ENCODE data around the gene TSPAN18. TPM values are rescaled to one million over a fixed set of nuclear protein-coding genes. Genes with fewer than 3 reads are reported as not detected.

TSPAN18 gene
- total and polyA plus RNA-seq, 2 experiments from 2014 or later = 0.20 to 0.54 TPM

- H4K20me1 ChIP-seq (ENCODE audit: insufficient read depth) = no peaks in the 10 kb centered on the region
- no peaks in the 10 kb centered on the region for H3K79me2 ChIP-seq (ENCODE audit: insufficient read depth)
- H2AFZ ChIP-seq = no peak overlapping the region
- in situ Hi-C loops (cut with MboI) = no loop called here
- H3K4me3 ChIP-seq = no peak overlapping the region
- H3K4me1 ChIP-seq (ENCODE audit: insufficient read depth) = peaks cover 18% of the 10 kb centered on the region
- H3K27ac ChIP-seq = no peak overlapping the region
- H3K9ac ChIP-seq = no peak overlapping the region
- peaks cover 17% of the 10 kb centered on the region for H3K27me3 ChIP-seq (replicated peaks; ENCODE audit: insufficient read depth)
- WGBS, 2 experiments (ENCODE audit: low coverage in 1 of 2, low lambda C conversion rate in 2 of 2, missing lambda C conversion rate in 2 of 2) = 82 to 100% methylated on average over 1 of the region's 1 CpG
- no peaks in the 10 kb centered on the region for H3K9me2 ChIP-seq (ENCODE audit: insufficient read depth)
- DNase-seq = no peak
- no peak for TF ChIP-seq EZH2phosphoT487 (IDR thresholded peaks at IDR 0.05; ENCODE audit: insufficient read depth, low read depth)
- no peaks in the 10 kb centered on the region for H3K36me3 ChIP-seq (ENCODE audit: low read depth)
- H3F3A ChIP-seq (ENCODE audit: insufficient read depth) = peaks cover 8% of the 10 kb centered on the region; the same call in 1 of the 2 replicates
- H3K9me3 ChIP-seq (ENCODE audit: low read depth) = no peaks in the 10 kb centered on the region
- H3K4me2 ChIP-seq (ENCODE audit: unreplicated experiment) = no peak overlapping the region
Measured at GRCh38 chr11:44770401-44770800, 43.6 kb downstream of the TSPAN18 start.

- DNase-seq = no peak
- Histone ChIP-seq H3K4me3 (no peak overlapping the region), H3K27ac (no peak overlapping the region), H3K4me1 (ENCODE audit: insufficient read depth) (peaks cover 11% of the 10 kb centered on the region), H3K9ac (no peak overlapping the region), H3K9me2 (ENCODE audit: insufficient read depth) (no peaks in the 10 kb centered on the region), H4K20me1 (ENCODE audit: insufficient read depth) (no peaks in the 10 kb centered on the region), H2AFZ (no peak overlapping the region), H3F3A (ENCODE audit: insufficient read depth) (peaks cover 8% of the 10 kb centered on the region; the same call in 1 of the 2 replicates), H3K9me3 (ENCODE audit: low read depth) (no peaks in the 10 kb centered on the region), H3K27me3 (replicated peaks; ENCODE audit: insufficient read depth) (peaks cover 17% of the 10 kb centered on the region), H3K36me3 (ENCODE audit: low read depth) (no peaks in the 10 kb centered on the region), H3K79me2 (ENCODE audit: insufficient read depth) (no peaks in the 10 kb centered on the region), H3K4me2 (ENCODE audit: unreplicated experiment) (no peak overlapping the region)
- TF ChIP-seq EZH2 (IDR thresholded peaks at IDR 0.05; ENCODE audit: insufficient read depth, poor library complexity, severe bottlenecking) = no peak
- TF ChIP-seq EZH2phosphoT487 (IDR thresholded peaks at IDR 0.05; ENCODE audit: insufficient read depth, low read depth) = no peak
- in situ Hi-C loops (cut with MboI) = no loop called here
Measured at GRCh38 chr11:44771252-44771734, 44.5 kb downstream of the TSPAN18 start.

- no peaks in the 10 kb centered on the region for H3K9me2 ChIP-seq (ENCODE audit: insufficient read depth)
- H3K27ac ChIP-seq = no peak overlapping the region
- H3K4me1 ChIP-seq (ENCODE audit: insufficient read depth) = peaks cover 6% of the 10 kb centered on the region
- no peak overlapping the region for H3K4me3 ChIP-seq
- H3K4me2 ChIP-seq (ENCODE audit: unreplicated experiment) = no peak overlapping the region
- H3K27me3 ChIP-seq (replicated peaks; ENCODE audit: insufficient read depth) = peaks cover 18% of the 10 kb centered on the region
- H3K36me3 ChIP-seq (ENCODE audit: low read depth) = no peaks in the 10 kb centered on the region
- no peak for DNase-seq
- 38 to 50% methylated on average over 3 of the region's 3 CpGs for WGBS, 2 experiments (ENCODE audit: low coverage in 1 of 2, low lambda C conversion rate in 2 of 2, missing lambda C conversion rate in 2 of 2)
- H3K9me3 ChIP-seq (ENCODE audit: low read depth) = no peaks in the 10 kb centered on the region
- in situ Hi-C loops (cut with MboI) = no loop called here
- H3K79me2 ChIP-seq (ENCODE audit: insufficient read depth) = no peaks in the 10 kb centered on the region
- no peak for TF ChIP-seq EZH2phosphoT487 (IDR thresholded peaks at IDR 0.05; ENCODE audit: insufficient read depth, low read depth)
- TF ChIP-seq EZH2 (IDR thresholded peaks at IDR 0.05; ENCODE audit: insufficient read depth, poor library complexity, severe bottlenecking) = no peak
- no peak overlapping the region for H2AFZ ChIP-seq
- no peak overlapping the region for H3K9ac ChIP-seq
- peaks cover 8% of the 10 kb centered on the region; the same call in 1 of the 2 replicates for H3F3A ChIP-seq (ENCODE audit: insufficient read depth)
- H4K20me1 ChIP-seq (ENCODE audit: insufficient read depth) = no peaks in the 10 kb centered on the region
Measured at GRCh38 chr11:44771841-44772240, 45.1 kb downstream of the TSPAN18 start.

- in situ Hi-C loops (cut with MboI) = no loop called here
- no peak for DNase-seq
- no peak overlapping the region for H3K4me3 ChIP-seq
- TF ChIP-seq EZH2phosphoT487 (IDR thresholded peaks at IDR 0.05; ENCODE audit: insufficient read depth, low read depth) (no peak), EZH2 (IDR thresholded peaks at IDR 0.05; ENCODE audit: insufficient read depth, poor library complexity, severe bottlenecking) (no peak)
- H2AFZ ChIP-seq = no peak overlapping the region
- no peak overlapping the region for H3K9ac ChIP-seq
- no peaks in the 10 kb centered on the region for H3K79me2 ChIP-seq (ENCODE audit: insufficient read depth)
- no peaks in the 10 kb centered on the region for H3K9me2 ChIP-seq (ENCODE audit: insufficient read depth)
- no peaks in the 10 kb centered on the region for H3K4me1 ChIP-seq (ENCODE audit: insufficient read depth)
- no peak overlapping the region for H3K4me2 ChIP-seq (ENCODE audit: unreplicated experiment)
- no peaks in the 10 kb centered on the region for H3K36me3 ChIP-seq (ENCODE audit: low read depth)
- H4K20me1 ChIP-seq (ENCODE audit: insufficient read depth) = no peaks in the 10 kb centered on the region
- peaks cover 24% of the 10 kb centered on the region for H3K27me3 ChIP-seq (replicated peaks; ENCODE audit: insufficient read depth)
- no peaks in the 10 kb centered on the region for H3K9me3 ChIP-seq (ENCODE audit: low read depth)
- 18 to 19% methylated on average over 9 of the region's 9 CpGs for WGBS, 2 experiments (ENCODE audit: low coverage in 1 of 2, low lambda C conversion rate in 2 of 2, missing lambda C conversion rate in 2 of 2)
- H3K27ac ChIP-seq = no peak overlapping the region
- no peaks in the 10 kb centered on the region for H3F3A ChIP-seq (ENCODE audit: insufficient read depth)
Measured at GRCh38 chr11:44773351-44773965, 46.7 kb downstream of the TSPAN18 start.

GRCh38 chr11:44774108-44774507 lies 47.3 kb downstream of the TSPAN18 start:
- in situ Hi-C loops (cut with MboI) = no loop called here
- H3K27ac ChIP-seq = no peak overlapping the region

More at GRCh38 chr11:44774108-44774507, 47.3 kb downstream of the TSPAN18 start:
- 9 to 12% methylated on average over 2 of the region's 2 CpGs for WGBS, 2 experiments (ENCODE audit: low coverage in 1 of 2, low lambda C conversion rate in 2 of 2, missing lambda C conversion rate in 2 of 2)
- no peak overlapping the region for H2AFZ ChIP-seq
- no peak overlapping the region for H3K4me2 ChIP-seq (ENCODE audit: unreplicated experiment)
- H3F3A ChIP-seq (ENCODE audit: insufficient read depth) = no peaks in the 10 kb centered on the region
- DNase-seq = no peak
- no peaks in the 10 kb centered on the region for H3K36me3 ChIP-seq (ENCODE audit: low read depth)
- TF ChIP-seq EZH2 (IDR thresholded peaks at IDR 0.05; ENCODE audit: insufficient read depth, poor library complexity, severe bottlenecking) (no peak), EZH2phosphoT487 (IDR thresholded peaks at IDR 0.05; ENCODE audit: insufficient read depth, low read depth) (no peak)
- H3K4me1 ChIP-seq (ENCODE audit: insufficient read depth) = no peaks in the 10 kb centered on the region
- no peaks in the 10 kb centered on the region for H3K79me2 ChIP-seq (ENCODE audit: insufficient read depth)
- H3K9ac ChIP-seq = no peak overlapping the region
- no peaks in the 10 kb centered on the region for H3K9me3 ChIP-seq (ENCODE audit: low read depth)
- no peaks in the 10 kb centered on the region for H3K9me2 ChIP-seq (ENCODE audit: insufficient read depth)
- no peak overlapping the region for H3K4me3 ChIP-seq
- no peaks in the 10 kb centered on the region for H4K20me1 ChIP-seq (ENCODE audit: insufficient read depth)
- peaks cover 24% of the 10 kb centered on the region for H3K27me3 ChIP-seq (replicated peaks; ENCODE audit: insufficient read depth)

Data from GM23248 (cell line).